ENCODE results near the gene THAP9.

THAP9 gene

DNA sequence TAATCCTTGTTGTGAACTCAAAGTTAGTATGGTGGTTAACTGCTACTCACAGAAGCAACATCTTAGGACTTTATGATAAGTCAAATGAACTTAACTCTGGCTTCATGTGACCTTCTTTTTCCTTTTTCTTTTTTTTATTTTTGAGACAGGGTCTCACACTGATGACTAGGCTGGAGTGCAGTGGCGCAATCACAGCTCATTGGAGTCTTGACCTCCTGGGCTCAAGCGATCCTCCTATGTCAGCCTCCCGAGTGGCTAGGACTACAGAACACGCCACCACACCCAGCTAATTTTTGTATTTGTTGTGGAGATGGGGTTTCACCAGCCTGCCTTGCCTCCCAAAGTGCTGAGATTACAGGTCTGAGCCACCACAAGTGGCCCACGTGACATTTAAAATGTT lies 32.0 kb upstream of the THAP9 start:
- no peak for DNase-seq (ENCODE audit: low read depth in 1 of 2, low spot score in 1 of 2)
- in situ Hi-C loops (cut with HindIII; ENCODE audit: low pct_unique_long_range_greater_than_20kb, low sequenced_read_pairs): no loop called here
- no peak for TF ChIP-seq JUND (IDR thresholded peaks at IDR 0.05; ENCODE audit: low read depth)

DNA sequence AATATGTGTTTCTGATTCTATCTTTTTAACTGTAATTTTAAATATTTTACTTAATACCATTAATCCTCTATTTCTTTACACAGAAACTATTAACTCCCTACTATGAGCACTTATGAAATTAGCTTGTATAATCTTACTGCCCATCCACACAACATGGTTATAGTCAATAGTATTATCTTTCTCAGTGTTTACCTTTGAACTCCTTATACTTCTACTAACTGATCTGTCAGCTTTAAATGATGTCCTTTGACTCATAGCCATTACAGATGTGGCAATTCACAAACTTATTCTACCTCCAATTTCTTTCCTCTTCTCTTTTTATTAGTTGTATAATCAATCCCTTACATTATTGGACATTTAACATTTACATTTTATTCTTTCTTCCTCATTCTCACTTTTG lies 15.1 kb upstream of the THAP9 start:
- no peak for DNase-seq (ENCODE audit: low read depth in 1 of 2, low spot score in 1 of 2)
- no peak for TF ChIP-seq JUND (IDR thresholded peaks at IDR 0.05; ENCODE audit: low read depth)
- in situ Hi-C loops (cut with HindIII; ENCODE audit: low pct_unique_long_range_greater_than_20kb, low sequenced_read_pairs): no loop called here

- in situ Hi-C loops (cut with HindIII; ENCODE audit: low pct_unique_long_range_greater_than_20kb, low sequenced_read_pairs): no loop called here
- DNase-seq (ENCODE audit: low read depth in 1 of 2, low spot score in 1 of 2): no peak
- no peak for TF ChIP-seq JUND (IDR thresholded peaks at IDR 0.05; ENCODE audit: low read depth)
Observed at GRCh38 chr4:82886147-82886942, 14.2 kb upstream of the THAP9 start.

DNA sequence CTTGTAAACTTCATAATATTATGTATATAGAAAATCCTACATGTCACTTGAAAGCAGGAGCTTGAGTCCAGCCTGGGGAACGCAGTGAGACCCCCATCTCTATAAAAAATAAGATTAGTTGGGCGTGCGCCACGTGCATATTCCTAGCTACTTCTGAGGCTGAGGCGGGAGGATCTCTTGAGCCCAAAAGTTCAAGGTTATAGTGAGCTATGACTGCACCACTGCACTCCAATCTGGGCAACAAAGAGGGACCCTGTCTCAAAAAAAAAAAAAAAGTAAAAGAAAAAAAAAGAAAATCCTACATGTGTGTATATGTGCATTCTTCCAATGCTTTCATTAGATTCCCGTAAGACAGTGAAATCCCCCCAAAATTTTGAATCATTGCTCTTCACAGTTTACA lies 11.2 kb upstream of the THAP9 start:
- in situ Hi-C loops (cut with HindIII; ENCODE audit: low pct_unique_long_range_greater_than_20kb, low sequenced_read_pairs): no loop called here
- no peak for TF ChIP-seq JUND (IDR thresholded peaks at IDR 0.05; ENCODE audit: low read depth)
- DNase-seq (ENCODE audit: low read depth in 1 of 2, low spot score in 1 of 2): no peak

- no peak for DNase-seq (ENCODE audit: low read depth in 1 of 2, low spot score in 1 of 2)
- no peak for TF ChIP-seq JUND (IDR thresholded peaks at IDR 0.05; ENCODE audit: low read depth)
- in situ Hi-C loops (cut with HindIII; ENCODE audit: low pct_unique_long_range_greater_than_20kb, low sequenced_read_pairs): no loop called here
Observed at GRCh38 chr4:82890528-82890900, 10.0 kb upstream of the THAP9 start.

- in situ Hi-C loops (cut with HindIII; ENCODE audit: low pct_unique_long_range_greater_than_20kb, low sequenced_read_pairs): no loop called here
- TF ChIP-seq JUND (IDR thresholded peaks at IDR 0.05; ENCODE audit: low read depth): no peak
- DNase-seq (ENCODE audit: low read depth in 1 of 2, low spot score in 1 of 2): peak; percentile 54 to 95
Observed at GRCh38 chr4:82890901-82891706, 9.4 kb upstream of the THAP9 start, which contains the start of gene SEC31A. TSS of gene SEC31A (minus strand) at chr4:82891153. CDS start at chr4:82881936, 9,217 bp downstream.

DNA sequence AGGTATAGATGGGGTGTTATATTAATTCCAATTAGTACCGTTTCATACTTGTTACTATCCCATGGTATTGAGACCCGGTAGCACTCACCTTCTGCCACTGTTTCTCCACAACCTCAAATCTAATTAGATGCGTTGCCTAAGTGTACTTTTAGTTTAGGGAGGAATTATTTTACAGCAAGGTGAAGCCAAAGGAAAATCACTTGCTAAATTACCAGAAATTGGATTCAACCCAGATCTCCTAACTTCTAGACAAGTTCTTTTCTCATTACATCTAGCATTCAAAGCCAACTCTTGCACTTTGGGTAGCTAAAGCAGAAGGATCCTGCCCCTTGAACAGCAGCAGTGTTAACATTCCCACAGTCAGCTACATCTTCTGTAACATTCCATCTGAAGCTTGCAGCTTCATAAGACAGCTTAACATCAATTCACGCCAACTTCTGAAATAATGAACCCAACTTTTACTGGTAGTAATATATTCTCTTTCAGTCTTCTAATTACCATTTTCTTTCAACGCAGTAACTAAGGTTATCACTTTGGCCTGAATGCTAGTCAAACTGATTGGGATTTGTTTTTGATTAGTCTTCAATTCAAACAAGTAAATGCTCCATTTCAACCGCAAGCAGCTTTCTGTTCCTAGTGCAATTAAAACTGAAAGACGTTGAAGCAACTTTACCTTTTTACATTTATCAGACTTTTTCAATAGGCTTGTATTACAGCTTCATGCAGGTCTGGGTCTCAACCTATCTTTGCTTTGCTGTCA lies 8.6 kb upstream of the THAP9 start:
- peak in 1 of 2 experiments; percentile 6 for DNase-seq (ENCODE audit: low read depth in 1 of 2, low spot score in 1 of 2)
- TF ChIP-seq JUND (IDR thresholded peaks at IDR 0.05; ENCODE audit: low read depth): no peak
- in situ Hi-C loops (cut with HindIII; ENCODE audit: low pct_unique_long_range_greater_than_20kb, low sequenced_read_pairs): no loop called here

DNA sequence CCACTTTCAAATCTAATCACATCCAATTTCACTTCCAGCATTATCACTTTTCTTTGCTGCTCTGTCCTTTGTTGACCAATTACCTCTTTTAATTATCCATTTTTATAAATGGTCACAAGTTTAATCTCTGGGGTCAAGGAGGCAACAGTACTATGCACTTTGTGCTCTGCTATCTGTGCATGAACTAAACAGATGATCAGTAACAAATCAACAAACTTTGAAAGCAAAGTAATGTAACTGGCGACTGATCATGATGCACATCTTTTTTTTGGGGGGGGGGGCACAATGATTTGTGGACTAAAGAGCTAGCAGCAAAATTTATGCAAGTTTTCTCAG lies 8.1 kb upstream of the THAP9 start:
- DNase-seq (ENCODE audit: low read depth in 1 of 2, low spot score in 1 of 2): no peak
- in situ Hi-C loops (cut with HindIII; ENCODE audit: low pct_unique_long_range_greater_than_20kb, low sequenced_read_pairs): no loop called here
- no peak for TF ChIP-seq JUND (IDR thresholded peaks at IDR 0.05; ENCODE audit: low read depth)

- no peak for DNase-seq (ENCODE audit: low read depth in 1 of 2, low spot score in 1 of 2)
- no peak for TF ChIP-seq JUND (IDR thresholded peaks at IDR 0.05; ENCODE audit: low read depth)
- in situ Hi-C loops (cut with HindIII; ENCODE audit: low pct_unique_long_range_greater_than_20kb, low sequenced_read_pairs): no loop called here
Observed at GRCh38 chr4:82893942-82894341, 6.6 kb upstream of the THAP9 start.

GRCh38 chr4:82896755-82897154 lies 3.8 kb upstream of the THAP9 start:
- no peak for TF ChIP-seq JUND (IDR thresholded peaks at IDR 0.05; ENCODE audit: low read depth)
- no peak for DNase-seq (ENCODE audit: low read depth in 1 of 2, low spot score in 1 of 2)
- in situ Hi-C loops (cut with HindIII; ENCODE audit: low pct_unique_long_range_greater_than_20kb, low sequenced_read_pairs): no loop called here

DNA sequence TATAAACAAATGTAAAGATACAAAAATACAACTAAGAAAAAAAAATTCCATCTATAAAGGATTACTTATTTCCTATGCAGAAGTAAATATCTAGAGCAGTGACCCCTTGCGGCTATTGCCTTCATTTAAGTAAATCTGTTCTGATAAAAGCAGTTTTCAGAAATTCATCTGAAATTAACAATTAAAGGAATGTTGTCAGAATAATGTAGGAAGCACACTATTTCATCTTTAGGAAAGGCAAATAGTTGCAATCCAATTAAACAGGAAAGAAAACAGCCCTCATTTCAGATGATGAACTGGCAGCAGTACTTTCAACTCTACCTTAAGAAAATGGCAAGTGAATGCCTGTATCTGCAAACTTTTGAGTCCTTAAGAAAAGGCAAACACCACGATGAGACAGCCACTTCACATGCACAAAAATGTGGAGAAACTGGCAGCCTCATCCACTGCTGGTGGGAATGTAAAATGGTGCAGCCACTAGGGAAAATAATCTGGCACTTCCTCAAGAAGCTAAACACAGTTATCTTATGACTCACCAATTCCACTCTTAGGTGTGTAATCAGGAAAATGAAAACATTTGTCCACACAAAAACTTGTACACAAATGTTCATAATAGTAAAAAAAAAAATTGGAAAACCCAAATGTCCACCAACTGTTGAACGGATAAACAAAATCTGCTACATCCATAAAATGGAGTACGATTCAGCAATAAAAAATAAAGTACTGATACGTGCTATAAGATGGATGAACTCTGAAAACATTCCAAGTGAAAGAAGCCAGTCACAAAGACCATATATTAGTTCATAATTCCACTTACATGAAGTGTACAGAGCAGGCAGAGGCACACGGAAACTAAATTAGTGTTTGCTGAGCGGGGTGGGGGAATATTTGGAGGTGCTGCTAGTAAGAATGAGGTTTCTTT lies 2.0 kb upstream of the THAP9 start:
- peak in 1 of 2 experiments; percentile 43 for DNase-seq (ENCODE audit: low read depth in 1 of 2, low spot score in 1 of 2)
- in situ Hi-C loops (cut with HindIII; ENCODE audit: low pct_unique_long_range_greater_than_20kb, low sequenced_read_pairs): no loop called here
- TF ChIP-seq JUND (IDR thresholded peaks at IDR 0.05; ENCODE audit: low read depth): no peak
